Neuronal stem cell (in vitro differentiated cells): ENCODE results near the gene SPECC1L.
A peak's percentile ranks its signal among the peaks of the same experiment; 100 is the strongest.

ENCODE experiments used
- DNase-seq: peaks from one replicate; pipeline ENCODE4 v3.0.0-alpha.2; 2013; ENCODE audit warnings: low spot score
- H2AFZ ChIP-seq: one replicate; pipeline ENCODE4 v1.6.1; 2013; ENCODE audit warnings: mild to moderate bottlenecking, low read length, inconsistent platforms
- H2AK5ac ChIP-seq: 2 replicates; pipeline ENCODE4 v1.6.1; 2013; ENCODE audit warnings: low read depth, mild to moderate bottlenecking, inconsistent platforms, low read length, moderate library complexity, mixed read lengths
- H2BK120ac ChIP-seq: 2 replicates; pipeline ENCODE4 v1.6.1; 2013; ENCODE audit warnings: low read depth, mild to moderate bottlenecking, inconsistent platforms, low read length, moderate library complexity, mixed read lengths
- H2BK12ac ChIP-seq: one replicate; pipeline ENCODE4 v1.6.1; 2013; ENCODE audit warnings: low read length, inconsistent platforms
- H2BK15ac ChIP-seq: 2 replicates; pipeline ENCODE4 v1.6.1; 2013; ENCODE audit warnings: mild to moderate bottlenecking, low read length, inconsistent platforms, mixed read lengths
- H2BK5ac ChIP-seq: one replicate; pipeline ENCODE4 v1.6.1; 2013; ENCODE audit warnings: inconsistent platforms, mild to moderate bottlenecking, low read length, moderate library complexity
- H3K14ac ChIP-seq: one replicate; pipeline ENCODE4 v1.6.1; 2013; ENCODE audit warnings: low read length, inconsistent platforms
- H3K18ac ChIP-seq: 2 replicates; pipeline ENCODE4 v1.6.1; 2013; ENCODE audit warnings: low read length, inconsistent platforms
- H3K23ac ChIP-seq: 2 replicates; pipeline ENCODE4 v1.6.1; 2013; ENCODE audit warnings: low read depth, mild to moderate bottlenecking, mixed read lengths, low read length, inconsistent platforms; ENCODE audit not compliant: poor library complexity
- H3K27ac ChIP-seq: replicated peaks from 3 replicates; pipeline ENCODE4 v1.5.1; 2013; ENCODE audit warnings: low read length, inconsistent platforms
- H3K27me3 ChIP-seq, 3 experiments: 2 replicates each; pipeline ENCODE4 v1.6.1; 2013; ENCODE audit warnings: low read length in 3 of 3, mild to moderate bottlenecking in 2 of 3, inconsistent platforms in 1 of 3, low read depth in 1 of 3, mixed read lengths in 1 of 3, moderate library complexity in 1 of 3; ENCODE audit not compliant: control insufficient read depth in 3 of 3, insufficient read depth in 3 of 3
- H3K36me3 ChIP-seq, 2 donors: replicated peaks in 1 of 2; 2 replicates each; pipeline ENCODE4 v1.6.1; 2013; ENCODE audit warnings: low read length in 2 of 2; ENCODE audit not compliant: control insufficient read depth in 2 of 2, insufficient read depth in 2 of 2
- H3K4ac ChIP-seq: 2 replicates; pipeline ENCODE4 v1.6.1; 2013; ENCODE audit warnings: inconsistent platforms, mild to moderate bottlenecking, low read length, moderate library complexity
- H3K4me1 ChIP-seq, 2 donors: 1 replicate in 1 of 2; 2 replicates in 1 of 2; pipeline ENCODE4 v1.6.1; 2013; ENCODE audit warnings: low read length in 2 of 2, low read depth in 1 of 2; ENCODE audit not compliant: control insufficient read depth in 2 of 2, insufficient read depth in 1 of 2
- H3K4me2 ChIP-seq: one replicate; pipeline ENCODE4 v1.6.1; 2013; ENCODE audit warnings: mild to moderate bottlenecking, low read length, inconsistent platforms; ENCODE audit not compliant: insufficient read depth, poor library complexity, severe bottlenecking
- H3K4me3 ChIP-seq, 2 donors: 2 replicates each; pipeline ENCODE4 v1.5.1; 2013; ENCODE audit warnings: low read length in 2 of 2, mild to moderate bottlenecking in 2 of 2, inconsistent platforms in 1 of 2, moderate library complexity in 1 of 2
- H3K79me1 ChIP-seq: one replicate; pipeline ENCODE4 v1.6.1; 2013; ENCODE audit warnings: low read depth, mild to moderate bottlenecking, inconsistent platforms, low read length, moderate library complexity
- H3K9ac ChIP-seq: one replicate; pipeline ENCODE4 v1.6.1; 2013; ENCODE audit warnings: mild to moderate bottlenecking, low read depth, low read length, inconsistent platforms; ENCODE audit not compliant: poor library complexity
- H3K9me3 ChIP-seq, 2 donors: replicated peaks in 1 of 2; 2 replicates each; pipeline versions ENCODE3 to v1.6.1; 2013; ENCODE audit warnings: low read length in 2 of 2, mild to moderate bottlenecking in 2 of 2, inconsistent platforms in 1 of 2, low read depth in 1 of 2, mixed read lengths in 1 of 2, moderate library complexity in 1 of 2; ENCODE audit not compliant: control insufficient read depth in 2 of 2, insufficient read depth in 1 of 2
- H4K8ac ChIP-seq: one replicate; pipeline ENCODE4 v1.6.1; 2013; ENCODE audit warnings: low read depth, mild to moderate bottlenecking, inconsistent platforms, low read length, moderate library complexity
- H4K91ac ChIP-seq: one replicate; pipeline ENCODE4 v1.6.1; 2013; ENCODE audit warnings: low read length, low read depth, mild to moderate bottlenecking, inconsistent platforms; ENCODE audit not compliant: poor library complexity
- WGBS, 2 donors: extraction: QIAGEN DNeasy Blood & Tissue Kit; methylation state at CpG; one replicate each; pipeline ENCODE4 v1.1.7; 2013; ENCODE audit warnings: missing lambda C conversion rate in 2 of 2, mixed read lengths in 1 of 2; ENCODE audit not compliant: insufficient read length in 2 of 2, insufficient replicate concordance in 1 of 2; ENCODE audit errors: extremely low coverage in 2 of 2; 5-methylcytosine and 5-hydroxymethylcytosine counted together

SPECC1L gene

DNA sequence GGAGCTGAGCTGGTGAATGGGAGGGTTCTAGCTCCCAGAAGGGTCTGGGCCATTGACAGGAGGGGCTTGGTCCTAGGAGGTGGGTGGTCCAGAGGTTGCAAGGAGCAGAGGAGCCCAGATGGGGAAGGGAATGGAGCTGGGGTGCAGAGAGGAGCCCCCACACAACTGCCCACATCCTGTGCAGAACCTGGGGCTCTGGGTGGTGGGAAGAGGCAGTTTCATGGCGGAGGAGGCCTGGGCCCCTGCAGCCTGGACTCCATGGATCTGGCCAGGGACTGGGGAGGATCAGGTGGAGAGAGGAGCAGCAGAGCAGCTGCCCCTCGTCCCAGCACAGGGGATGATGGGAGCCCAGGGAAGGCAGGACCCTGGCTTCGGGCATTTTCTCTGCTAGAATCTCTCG lies 155.8 kb downstream of the SPECC1L start:
- Histone ChIP-seq H3K4me3 (no peak overlapping the region), H3K18ac (no peak overlapping the region), H2BK15ac (no peak overlapping the region), H2AFZ (no peak overlapping the region), H3K27me3 (peaks cover 10 to 29% (median 26%) of the 10 kb centered on the region in 3 experiments), H3K4me2 (no peak overlapping the region), H4K8ac (no peak overlapping the region), H2AK5ac (no peak overlapping the region), H3K9ac (no peak overlapping the region), H3K4ac (no peak overlapping the region), H3K23ac (no peak overlapping the region), H3K14ac (no peak overlapping the region), H3K36me3 (no peaks in the 10 kb centered on the region), H3K4me1 (peaks cover 8 to 14% of the 10 kb centered on the region in 2 donors), H2BK12ac (no peak overlapping the region), H3K9me3 (no peaks in the 10 kb centered on the region), H2BK5ac (no peak overlapping the region), H3K27ac (no peak overlapping the region), H4K91ac (no peak overlapping the region), H3K79me1 (peaks cover 2% of the 10 kb centered on the region), H2BK120ac (no peak overlapping the region)
- DNase-seq, result no peak
- no CpG with 5 or more reads among the region's 4 CpGs for WGBS, 2 donors

- Histone ChIP-seq H3K14ac (no peak overlapping the region), H4K8ac (no peak overlapping the region), H3K18ac (peak overlapping the region; percentile 52), H3K27ac (no peak overlapping the region), H2BK12ac (peak overlapping the region; percentile 48), H3K4me1 (peaks cover 8 to 14% of the 10 kb centered on the region in 2 donors), H3K4me2 (no peak overlapping the region), H3K4me3 (no peak overlapping the region), H2AK5ac (peak overlapping the region; percentile 80), H3K79me1 (peaks cover 2% of the 10 kb centered on the region), H4K91ac (no peak overlapping the region), H2BK120ac (no peak overlapping the region), H3K4ac (no peak overlapping the region), H3K23ac (peak overlapping the region; percentile 70), H2AFZ (no peak overlapping the region), H3K9ac (no peak overlapping the region), H3K9me3 (no peaks in the 10 kb centered on the region), H3K36me3 (no peaks in the 10 kb centered on the region), H2BK5ac (no peak overlapping the region), H2BK15ac (peak overlapping the region; percentile 59), H3K27me3 (peaks cover 10 to 29% (median 26%) of the 10 kb centered on the region in 3 experiments)
- no peak for DNase-seq
- no CpG with 5 or more reads among the region's 19 CpGs for WGBS, 2 donors
These were observed 156.3 kb downstream of the SPECC1L start for GRCh38 chr22:24426851-24427499.

GRCh38 chr22:24427500-24428164 lies 157.0 kb downstream of the SPECC1L start, which contains the start of gene ADORA2A:
ADORA2A (plus strand) TSS chr22:24427599; CDS start chr22:24433405, 5,806 bp downstream.
- WGBS, 2 donors, result no CpG with 5 or more reads among the region's 22 CpGs
- peak within 1 kb of the TSS; percentile 48 for H4K8ac ChIP-seq
- no peak within 1 kb of the TSS for H2BK5ac ChIP-seq
- peak within 1 kb of the TSS; percentile 80 for H2AK5ac ChIP-seq
- H3K4me2 ChIP-seq, result no peak within 1 kb of the TSS
- H2BK12ac ChIP-seq, result peak within 1 kb of the TSS; percentile 48
- H3K4me1 ChIP-seq, result peaks cover 6 to 14% of the 10 kb centered on the region in 2 donors
- no peak within 1 kb of the TSS for H3K27ac ChIP-seq
- H3K36me3 ChIP-seq, result no peaks in the 10 kb centered on the region
- H3K79me1 ChIP-seq, result peaks cover 2% of the 10 kb centered on the region
- H4K91ac ChIP-seq, result no peak within 1 kb of the TSS
- no peak for DNase-seq
- H3K23ac ChIP-seq, result peak within 1 kb of the TSS; percentile 70
- no peak within 1 kb of the TSS for H2BK120ac ChIP-seq
- H3K9me3 ChIP-seq, result no peaks in the 10 kb centered on the region
- no peak within 1 kb of the TSS for H3K4ac ChIP-seq
- no peak within 1 kb of the TSS for H3K14ac ChIP-seq
- H3K18ac ChIP-seq, result peak within 1 kb of the TSS; percentile 52
- peak within 1 kb of the TSS; percentile 59 for H2BK15ac ChIP-seq
- H3K4me3 ChIP-seq, result no peak within 1 kb of the TSS
- H3K9ac ChIP-seq, result no peak within 1 kb of the TSS
- H2AFZ ChIP-seq, result no peak within 1 kb of the TSS
- H3K27me3 ChIP-seq, result peaks cover 10 to 26% (median 26%) of the 10 kb centered on the region in 3 experiments

DNA sequence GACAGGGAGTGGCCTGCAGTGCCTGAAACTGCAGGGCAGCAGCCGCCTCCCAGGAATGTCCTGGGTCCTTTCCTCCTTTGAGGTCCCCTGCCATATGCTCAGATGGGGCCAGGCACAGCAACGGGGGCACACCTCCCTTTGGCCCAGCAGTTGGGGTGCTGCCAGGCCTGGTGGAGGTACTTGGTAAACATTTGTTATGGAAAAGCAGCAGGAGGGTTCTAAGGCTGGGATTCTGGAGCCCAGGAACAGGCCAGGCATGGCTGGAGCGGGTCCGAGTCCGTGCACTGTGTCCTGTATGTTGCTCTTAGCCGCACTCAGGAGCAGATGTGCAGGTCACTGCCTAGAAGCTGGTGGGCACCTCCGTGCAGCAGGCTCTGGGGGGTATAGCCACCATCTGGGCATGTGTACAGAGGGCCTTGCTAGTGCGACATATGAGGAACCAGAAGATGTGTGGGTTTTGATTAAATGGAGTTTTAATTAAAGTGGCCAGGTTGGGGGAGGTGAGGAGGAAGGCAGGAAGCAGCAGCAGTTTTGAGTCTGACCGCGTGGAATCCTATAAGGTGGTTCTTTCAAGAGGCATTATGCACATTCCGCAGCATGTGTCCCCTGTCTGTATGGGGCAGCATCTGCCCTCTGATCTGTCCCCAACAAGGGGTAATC lies 158.2 kb downstream of the SPECC1L start:
- peak overlapping the region; percentile 56 for H2AFZ ChIP-seq
- peak overlapping the region; percentile 66 for H3K18ac ChIP-seq
- H2AK5ac ChIP-seq, result no peak overlapping the region
- no peak overlapping the region for H2BK5ac ChIP-seq
- H3K14ac ChIP-seq, result no peak overlapping the region
- no peak overlapping the region for H3K9ac ChIP-seq
- WGBS, 2 donors, result no CpG with 5 or more reads among the region's 11 CpGs
- H3K27ac ChIP-seq, result no peak overlapping the region
- no peak overlapping the region for H3K4me3 ChIP-seq
- H3K79me1 ChIP-seq, result peaks cover 5% of the 10 kb centered on the region
- no peak for DNase-seq
- H3K4ac ChIP-seq, result no peak overlapping the region
- H3K27me3 ChIP-seq, result peaks cover 10 to 26% (median 23%) of the 10 kb centered on the region in 3 experiments
- no peak overlapping the region for H4K8ac ChIP-seq
- H3K9me3 ChIP-seq, result no peaks in the 10 kb centered on the region
- no peak overlapping the region for H2BK15ac ChIP-seq
- no peaks in the 10 kb centered on the region for H3K36me3 ChIP-seq
- no peak overlapping the region for H3K4me2 ChIP-seq
- peaks cover 6 to 15% of the 10 kb centered on the region in 2 donors for H3K4me1 ChIP-seq
- H2BK120ac ChIP-seq, result no peak overlapping the region
- H4K91ac ChIP-seq, result no peak overlapping the region
- H2BK12ac ChIP-seq, result no peak overlapping the region
- H3K23ac ChIP-seq, result no peak overlapping the region
